HepG2 (cell line): ENCODE measurements around the gene SOST. TPM values are rescaled to one million over a fixed set of nuclear protein-coding genes. Genes with fewer than 3 reads are reported as not detected.

Experiments used
- ARNT2 ChIP-seq: sonication (generic); formaldehyde crosslinking; IDR thresholded peaks from 2 replicates; pipeline ENCODE4 v1.8.0; 2022; ENCODE audit warnings: mild to moderate bottlenecking, low read depth, missing genetic modification reagents, moderate library complexity
- CBX2 ChIP-seq, 2 experiments: fragments of 200-600 bp in 1 of 2; sonication (generic); formaldehyde crosslinking in 1 of 2; IDR thresholded peaks; 2 replicates each; pipeline versions ENCODE4 v1.7.0 to v1.8.1; 2018 to 2022; ENCODE audit warnings: low read depth in 2 of 2, low read length in 1 of 2, mild to moderate bottlenecking in 1 of 2, missing genetic modification reagents in 1 of 2
- GTF3A ChIP-seq: sonication (generic); formaldehyde crosslinking; conservative IDR thresholded peaks from 2 replicates; pipeline ENCODE4 v1.4.0; 2020; ENCODE audit warnings: mild to moderate bottlenecking, missing genetic modification reagents
- HNRNPLL ChIP-seq: fragments of 200-400 bp; formaldehyde crosslinking; IDR thresholded peaks from 2 replicates; pipeline ENCODE4 v1.6.1; 2017; ENCODE audit warnings: mild to moderate bottlenecking, low read depth, low read length; ENCODE audit not compliant: poor library complexity, severe bottlenecking
- NFKBIZ ChIP-seq: IDR thresholded peaks from 2 replicates; pipeline ENCODE4 v1.6.1; 2018; ENCODE audit warnings: missing genetic modification reagents, missing compliant biosample characterization
- SMAD9 ChIP-seq: sonication (generic); formaldehyde crosslinking; IDR thresholded peaks from 2 replicates; pipeline ENCODE4 v1.5.1; 2020; ENCODE audit warnings: mild to moderate bottlenecking, missing genetic modification reagents
- ZNF33B ChIP-seq: sonication (generic); formaldehyde crosslinking; IDR thresholded peaks from 2 replicates; pipeline ENCODE4 v1.5.1; 2020; ENCODE audit warnings: mild to moderate bottlenecking, missing genetic modification reagents
- ZNF451 ChIP-seq: sonication (generic); formaldehyde crosslinking; IDR thresholded peaks from 2 replicates; pipeline ENCODE4 v1.5.0; 2020; ENCODE audit warnings: mild to moderate bottlenecking, missing genetic modification reagents
- polyA plus RNA-seq, 8 experiments: library from polyadenylated mRNA; depleted of rRNA in 3 of 8; stranded (reverse) in 7 of 8; unstranded in 1 of 8; fragments of >200 nt; fragmentation: Illumina TruSeq in 4 of 8; extraction: Trizol in 4 of 8; gene quantifications; 2 replicates each; pipeline versions ENCODE4 v1.2.1 to v1.2.3, GENCODE V29; 2011 to 2016; ENCODE audit warnings: low read depth in 4 of 8, missing spikeins in 1 of 8, mixed read lengths in 1 of 8; ENCODE audit not compliant: insufficient read depth in 1 of 8
- total RNA-seq, 5 experiments: library from RNA; depleted of rRNA; stranded (reverse); fragments of >200 nt; fragmentation: Illumina TruSeq; extraction: Trizol; gene quantifications; 2 replicates each; pipeline ENCODE4 v1.2.3, GENCODE V29; 2016; ENCODE audit warnings: low read depth in 1 of 5
- TF ChIP-seq, protein P1 (sequence below): sonication (generic); formaldehyde crosslinking; IDR thresholded peaks from 2 replicates; pipeline ENCODE4 v1.8.0; 2022; ENCODE audit warnings: mild to moderate bottlenecking, missing genetic modification reagents; ENCODE audit not compliant: insufficient replicate concordance
- TF ChIP-seq, protein P2 (sequence below): sonication (generic); formaldehyde crosslinking; IDR thresholded peaks from 2 replicates; pipeline ENCODE4 v1.8.0; 2022; ENCODE audit warnings: missing genetic modification reagents, mild to moderate bottlenecking, inconsistent platforms, borderline replicate concordance
- TF ChIP-seq, protein P3 (sequence below): sonication (generic); formaldehyde crosslinking; IDR thresholded peaks from one replicate; pipeline ENCODE4 v1.5.1; 2020; ENCODE audit warnings: mild to moderate bottlenecking, missing genetic modification reagents; ENCODE audit errors: not compliant biosample characterization
- TF ChIP-seq, protein P4 (sequence below): sonication (generic); formaldehyde crosslinking; conservative IDR thresholded peaks from 2 replicates; pipeline ENCODE4 v1.5.0; 2020; ENCODE audit warnings: missing genetic modification reagents

The SOST gene
- total and polyA plus RNA-seq, 2 of the 13 experiments (the other 11 are each of a cell fraction or from before 2014, with no cell fraction given): not detected

DNA sequence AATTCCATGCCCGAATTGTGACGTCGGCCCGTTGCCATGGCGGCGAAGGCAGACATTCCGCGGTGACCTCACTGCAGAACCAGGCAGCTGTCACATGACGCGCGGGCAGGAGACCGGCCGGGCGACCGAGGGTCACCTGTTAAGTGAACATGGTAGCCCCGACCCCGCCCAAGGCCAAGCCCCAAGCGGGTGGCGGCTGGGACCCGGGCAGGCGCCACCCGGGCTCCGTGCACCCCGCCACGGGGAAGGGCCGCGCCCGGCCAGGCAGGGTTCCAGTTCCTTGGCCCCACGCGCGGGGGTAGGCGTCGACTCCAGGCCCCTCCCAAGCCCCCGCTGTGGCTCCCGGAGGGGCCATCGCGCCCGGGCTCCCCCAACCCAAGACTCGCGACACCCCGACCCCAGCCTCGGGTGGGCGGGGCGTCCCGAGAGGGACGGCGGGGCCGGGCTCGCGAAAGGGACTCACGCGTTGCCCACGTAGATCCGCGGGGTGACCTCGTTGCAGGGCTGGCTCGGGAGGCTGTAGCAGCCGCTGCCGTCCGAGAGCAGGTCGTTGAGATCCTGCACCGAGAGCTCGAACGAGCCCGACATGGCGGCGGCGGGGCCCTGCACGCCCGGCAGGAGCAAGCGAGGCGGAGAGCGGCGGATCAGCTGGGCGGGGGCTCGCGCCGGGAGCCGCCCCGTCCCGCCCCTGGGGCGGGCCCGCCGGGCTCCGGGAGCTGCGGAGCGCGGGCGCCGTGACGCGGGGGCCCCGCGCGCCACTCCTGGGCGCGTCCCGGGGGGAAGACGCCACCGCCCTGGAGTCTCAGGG, 19.9 kb upstream of the SOST start, which contains the start of gene DUSP3 (continued):
- TF ChIP-seq HNRNPLL: peak; percentile 29
- 0 out of 2 replicates have a peak, but pooled peaks have one; percentile 23 for TF ChIP-seq GTF3A (CRISPR knock-in tag)
- peak; percentile 78; the same call in 1 of the 2 replicates for TF ChIP-seq ZNF451
- TF ChIP-seq, protein P1, sequence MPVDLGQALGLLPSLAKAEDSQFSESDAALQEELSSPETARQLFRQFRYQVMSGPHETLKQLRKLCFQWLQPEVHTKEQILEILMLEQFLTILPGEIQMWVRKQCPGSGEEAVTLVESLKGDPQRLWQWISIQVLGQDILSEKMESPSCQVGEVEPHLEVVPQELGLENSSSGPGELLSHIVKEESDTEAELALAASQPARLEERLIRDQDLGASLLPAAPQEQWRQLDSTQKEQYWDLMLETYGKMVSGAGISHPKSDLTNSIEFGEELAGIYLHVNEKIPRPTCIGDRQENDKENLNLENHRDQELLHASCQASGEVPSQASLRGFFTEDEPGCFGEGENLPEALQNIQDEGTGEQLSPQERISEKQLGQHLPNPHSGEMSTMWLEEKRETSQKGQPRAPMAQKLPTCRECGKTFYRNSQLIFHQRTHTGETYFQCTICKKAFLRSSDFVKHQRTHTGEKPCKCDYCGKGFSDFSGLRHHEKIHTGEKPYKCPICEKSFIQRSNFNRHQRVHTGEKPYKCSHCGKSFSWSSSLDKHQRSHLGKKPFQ (CRISPR knock-in tag): peak; percentile 79
- TF ChIP-seq ARNT2 (CRISPR knock-in tag): peak; percentile 91
- TF ChIP-seq, protein P2, sequence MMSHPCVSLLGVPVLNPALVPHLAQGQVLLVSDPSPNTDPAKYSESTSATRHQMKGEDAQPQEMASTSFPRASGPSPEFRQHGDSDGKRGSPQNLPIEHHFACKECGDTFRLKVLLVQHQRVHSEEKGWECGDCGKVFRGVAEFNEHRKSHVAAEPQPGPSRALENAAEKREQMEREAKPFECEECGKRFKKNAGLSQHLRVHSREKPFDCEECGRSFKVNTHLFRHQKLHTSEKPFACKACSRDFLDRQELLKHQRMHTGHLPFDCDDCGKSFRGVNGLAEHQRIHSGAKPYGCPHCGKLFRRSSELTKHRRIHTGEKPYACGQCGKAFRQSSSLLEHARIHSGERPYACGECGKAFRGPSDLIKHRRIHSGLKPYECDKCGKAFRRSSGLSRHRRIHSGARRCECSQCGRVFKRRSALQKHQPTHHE (CRISPR knock-in tag): 0 out of 2 replicates have a peak, but pooled peaks have one; percentile 73
- TF ChIP-seq SMAD9 (CRISPR knock-in tag): 0 out of 2 replicates have a peak, but pooled peaks have one; percentile 17
- 0 out of 2 replicates have a peak, but pooled peaks have one; percentile 45 for TF ChIP-seq ZNF33B (CRISPR knock-in tag)
- TF ChIP-seq, protein P3, sequence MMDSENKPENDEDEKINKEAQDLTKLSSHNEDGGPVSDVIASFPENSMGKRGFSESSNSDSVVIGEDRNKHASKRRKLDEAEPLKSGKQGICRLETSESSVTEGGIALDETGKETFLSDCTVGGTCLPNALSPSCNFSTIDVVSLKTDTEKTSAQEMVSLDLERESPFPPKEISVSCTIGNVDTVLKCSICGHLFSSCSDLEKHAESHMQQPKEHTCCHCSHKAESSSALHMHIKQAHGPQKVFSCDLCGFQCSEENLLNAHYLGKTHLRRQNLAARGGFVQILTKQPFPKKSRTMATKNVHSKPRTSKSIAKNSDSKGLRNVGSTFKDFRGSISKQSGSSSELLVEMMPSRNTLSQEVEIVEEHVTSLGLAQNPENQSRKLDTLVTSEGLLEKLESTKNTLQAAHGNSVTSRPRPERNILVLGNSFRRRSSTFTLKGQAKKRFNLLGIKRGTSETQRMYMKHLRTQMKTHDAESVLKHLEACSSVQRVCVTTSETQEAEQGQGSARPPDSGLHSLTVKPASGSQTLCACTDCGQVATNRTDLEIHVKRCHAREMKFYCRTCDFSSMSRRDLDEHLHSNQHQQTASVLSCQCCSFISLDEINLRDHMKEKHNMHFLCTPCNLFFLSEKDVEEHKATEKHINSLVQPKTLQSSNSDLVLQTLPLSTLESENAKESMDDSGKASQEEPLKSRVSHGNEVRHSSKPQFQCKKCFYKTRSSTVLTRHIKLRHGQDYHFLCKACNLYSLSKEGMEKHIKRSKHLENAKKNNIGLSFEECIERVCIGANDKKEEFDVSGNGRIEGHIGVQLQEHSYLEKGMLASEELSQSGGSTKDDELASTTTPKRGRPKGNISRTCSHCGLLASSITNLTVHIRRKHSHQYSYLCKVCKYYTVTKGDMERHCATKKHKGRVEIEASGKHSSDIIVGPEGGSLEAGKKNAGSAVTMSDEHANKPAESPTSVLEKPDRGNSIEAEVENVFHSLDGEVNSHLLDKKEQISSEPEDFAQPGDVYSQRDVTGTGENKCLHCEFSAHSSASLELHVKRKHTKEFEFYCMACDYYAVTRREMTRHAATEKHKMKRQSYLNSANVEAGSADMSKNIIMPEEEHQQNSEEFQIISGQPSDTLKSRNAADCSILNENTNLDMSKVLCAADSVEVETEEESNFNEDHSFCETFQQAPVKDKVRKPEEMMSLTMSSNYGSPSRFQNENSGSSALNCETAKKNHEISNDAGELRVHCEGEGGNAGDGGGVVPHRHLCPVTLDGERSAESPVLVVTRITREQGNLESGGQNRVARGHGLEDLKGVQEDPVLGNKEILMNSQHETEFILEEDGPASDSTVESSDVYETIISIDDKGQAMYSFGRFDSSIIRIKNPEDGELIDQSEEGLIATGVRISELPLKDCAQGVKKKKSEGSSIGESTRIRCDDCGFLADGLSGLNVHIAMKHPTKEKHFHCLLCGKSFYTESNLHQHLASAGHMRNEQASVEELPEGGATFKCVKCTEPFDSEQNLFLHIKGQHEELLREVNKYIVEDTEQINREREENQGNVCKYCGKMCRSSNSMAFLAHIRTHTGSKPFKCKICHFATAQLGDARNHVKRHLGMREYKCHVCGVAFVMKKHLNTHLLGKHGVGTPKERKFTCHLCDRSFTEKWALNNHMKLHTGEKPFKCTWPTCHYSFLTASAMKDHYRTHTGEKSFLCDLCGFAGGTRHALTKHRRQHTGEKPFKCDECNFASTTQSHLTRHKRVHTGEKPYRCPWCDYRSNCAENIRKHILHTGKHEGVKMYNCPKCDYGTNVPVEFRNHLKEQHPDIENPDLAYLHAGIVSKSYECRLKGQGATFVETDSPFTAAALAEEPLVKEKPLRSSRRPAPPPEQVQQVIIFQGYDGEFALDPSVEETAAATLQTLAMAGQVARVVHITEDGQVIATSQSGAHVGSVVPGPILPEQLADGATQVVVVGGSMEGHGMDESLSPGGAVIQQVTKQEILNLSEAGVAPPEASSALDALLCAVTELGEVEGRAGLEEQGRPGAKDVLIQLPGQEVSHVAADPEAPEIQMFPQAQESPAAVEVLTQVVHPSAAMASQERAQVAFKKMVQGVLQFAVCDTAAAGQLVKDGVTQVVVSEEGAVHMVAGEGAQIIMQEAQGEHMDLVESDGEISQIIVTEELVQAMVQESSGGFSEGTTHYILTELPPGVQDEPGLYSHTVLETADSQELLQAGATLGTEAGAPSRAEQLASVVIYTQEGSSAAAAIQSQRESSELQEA (CRISPR knock-in tag): peak; percentile 74
- TF ChIP-seq, protein P4, sequence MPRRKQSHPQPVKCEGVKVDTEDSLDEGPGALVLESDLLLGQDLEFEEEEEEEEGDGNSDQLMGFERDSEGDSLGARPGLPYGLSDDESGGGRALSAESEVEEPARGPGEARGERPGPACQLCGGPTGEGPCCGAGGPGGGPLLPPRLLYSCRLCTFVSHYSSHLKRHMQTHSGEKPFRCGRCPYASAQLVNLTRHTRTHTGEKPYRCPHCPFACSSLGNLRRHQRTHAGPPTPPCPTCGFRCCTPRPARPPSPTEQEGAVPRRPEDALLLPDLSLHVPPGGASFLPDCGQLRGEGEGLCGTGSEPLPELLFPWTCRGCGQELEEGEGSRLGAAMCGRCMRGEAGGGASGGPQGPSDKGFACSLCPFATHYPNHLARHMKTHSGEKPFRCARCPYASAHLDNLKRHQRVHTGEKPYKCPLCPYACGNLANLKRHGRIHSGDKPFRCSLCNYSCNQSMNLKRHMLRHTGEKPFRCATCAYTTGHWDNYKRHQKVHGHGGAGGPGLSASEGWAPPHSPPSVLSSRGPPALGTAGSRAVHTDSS (CRISPR knock-in tag): peak; percentile 40; the same call in 1 of the 2 replicates
- TF ChIP-seq NFKBIZ: peak; percentile 46; the same call in 1 of the 2 replicates
- no peak for TF ChIP-seq CBX2 (IDR thresholded peaks at IDR 0.05; ENCODE audit: low read depth, low read length)
- no peak for TF ChIP-seq CBX2 (CRISPR knock-in tag; IDR thresholded peaks at IDR 0.05; ENCODE audit: low read depth)
